ENCODE measurements around the gene PSPC1.
"Not testable (repeated sequence)": the region's sequence is repeated elsewhere in the genome, so short reads cannot be mapped to it uniquely, and the experiment has no call there.

Gene PSPC1

GRCh38 chr13:19763618-19764017 is 19.1 kb downstream of the PSPC1 start:
- no peak for DNase-seq

GRCh38 chr13:19759669-19760068 is 23.1 kb downstream of the PSPC1 start:
- no peak for DNase-seq

- no peak for DNase-seq
These were observed 40.1 kb downstream of the PSPC1 start for GRCh38 chr13:19742643-19743042.

- no peak for DNase-seq
These were observed 44.7 kb downstream of the PSPC1 start for GRCh38 chr13:19737844-19738557.

- no peak for DNase-seq
These were observed 56.1 kb downstream of the PSPC1 start for GRCh38 chr13:19726611-19727010.

GRCh38 chr13:19725320-19725719 is 57.4 kb downstream of the PSPC1 start:
- no peak for DNase-seq

- no peak for DNase-seq
These were observed 62.7 kb downstream of the PSPC1 start for GRCh38 chr13:19720039-19720438.

- no peak for DNase-seq
These were observed 69.4 kb downstream of the PSPC1 start for GRCh38 chr13:19713186-19713965.

- not testable (repeated sequence) for DNase-seq
These were observed 73.0 kb downstream of the PSPC1 start for GRCh38 chr13:19709782-19710181.

GRCh38 chr13:19709039-19709438 is 73.7 kb downstream of the PSPC1 start:
- not testable (repeated sequence) for DNase-seq

- not testable (repeated sequence) for DNase-seq
These were observed 78.5 kb downstream of the PSPC1 start for GRCh38 chr13:19704256-19704655.

- DNase-seq = not testable (repeated sequence)
These were observed 81.1 kb downstream of the PSPC1 start for GRCh38 chr13:19701619-19702018.

GRCh38 chr13:19700963-19701362 is 81.8 kb downstream of the PSPC1 start:
- DNase-seq = not testable (repeated sequence)

- no peak for DNase-seq
These were observed 86.9 kb downstream of the PSPC1 start for GRCh38 chr13:19695829-19696228.

GRCh38 chr13:19695428-19695827 is 87.3 kb downstream of the PSPC1 start:
- no peak for DNase-seq

GRCh38 chr13:19691447-19691846 is 91.3 kb downstream of the PSPC1 start:
- DNase-seq = not testable (repeated sequence)

- no peak for DNase-seq
These were observed 97.3 kb downstream of the PSPC1 start for GRCh38 chr13:19685437-19685836.

GRCh38 chr13:19685034-19685433 is 97.7 kb downstream of the PSPC1 start:
- DNase-seq = no peak

- DNase-seq = no peak
These were observed 101.2 kb downstream of the PSPC1 start for GRCh38 chr13:19681517-19681916.

- DNase-seq = no peak
These were observed 102.0 kb downstream of the PSPC1 start for GRCh38 chr13:19680751-19681150.

GRCh38 chr13:19676168-19676567 is 106.6 kb downstream of the PSPC1 start:
- DNase-seq = no peak

GRCh38 chr13:19674898-19675297 is 107.8 kb downstream of the PSPC1 start:
- no peak for DNase-seq

- DNase-seq = no peak
These were observed 109.0 kb downstream of the PSPC1 start for GRCh38 chr13:19673473-19674430.

Measured in KG1 (cell line).